Tibial nerve (tissue), 4 donors: ENCODE results near the gene MEP1A. TPM values are rescaled to one million over a fixed set of nuclear protein-coding genes. Genes with fewer than 3 reads are reported as not detected.

Experiments
- DNase-seq, 2 donors: peaks; one replicate each; pipeline ENCODE4 v3.0.0-alpha.2; 2019; ENCODE audit warnings: low spot score in 2 of 2
- H3K27ac ChIP-seq, 4 donors: fragments of 200-600 bp; sonication (generic) in 3 of 4; one replicate each; pipeline ENCODE4 v1.5.1; 2017 to 2019; ENCODE audit warnings: mild to moderate bottlenecking in 1 of 4
- H3K27me3 ChIP-seq, 2 donors: fragments of 200-600 bp; sonication (generic) in 1 of 2; one replicate each; pipeline versions ENCODE4 v1.5.1 to v1.6.0; 2017 to 2019
- H3K36me3 ChIP-seq, 3 donors: fragments of 200-600 bp; sonication (generic); one replicate each; pipeline ENCODE4 v1.5.1; 2018 to 2019
- H3K4me1 ChIP-seq, 4 donors: fragments of 200-600 bp; sonication (generic) in 3 of 4; one replicate each; pipeline ENCODE4 v1.5.1; 2017 to 2019
- H3K4me3 ChIP-seq, 4 donors: fragments of 200-600 bp; sonication (generic) in 3 of 4; one replicate each; pipeline ENCODE4 v1.5.1; 2017 to 2019; ENCODE audit warnings: mild to moderate bottlenecking in 1 of 4, moderate library complexity in 1 of 4
- H3K9me3 ChIP-seq, 4 donors: fragments of 200-600 bp; sonication (generic) in 3 of 4; one replicate each; pipeline ENCODE4 v1.5.1; 2017 to 2019
- EP300 ChIP-seq, 2 donors: sonication (generic); formaldehyde crosslinking; IDR thresholded peaks; one replicate each; pipeline ENCODE4 v1.6.1; 2017; ENCODE audit warnings: antibody characterized with exemption in 2 of 2, mild to moderate bottlenecking in 1 of 2
- POLR2A ChIP-seq, 2 donors: fragments of 450-650 bp; IDR thresholded peaks; one replicate each; pipeline ENCODE4 v1.6.1; 2017; ENCODE audit warnings: antibody characterized with exemption in 2 of 2, mild to moderate bottlenecking in 2 of 2, moderate library complexity in 2 of 2
- WGBS, 2 donors: methylation state at CpG; one replicate each; pipeline ENCODE4 v1.1.5; 2018; 5-methylcytosine and 5-hydroxymethylcytosine counted together
- total RNA-seq, 4 donors: library from RNA; depleted of rRNA; stranded (reverse); fragments of >200 nt; gene quantifications; one replicate each; pipeline ENCODE4 v1.1.0, GENCODE V29; 2016
- TF ChIP-seq, protein P1 (sequence below), 5 experiments: fragments of 200-600 bp in 3 of 5; fragments of 450-650 bp in 2 of 5; sonication (generic) in 3 of 5; IDR thresholded peaks; one replicate each; pipeline ENCODE4 v1.5.1; 2016 to 2019; ENCODE audit warnings: antibody characterized with exemption in 5 of 5, mild to moderate bottlenecking in 3 of 5, moderate library complexity in 2 of 5

Gene MEP1A
- total RNA-seq, 4 donors from 2014 or later = not detected

DNA sequence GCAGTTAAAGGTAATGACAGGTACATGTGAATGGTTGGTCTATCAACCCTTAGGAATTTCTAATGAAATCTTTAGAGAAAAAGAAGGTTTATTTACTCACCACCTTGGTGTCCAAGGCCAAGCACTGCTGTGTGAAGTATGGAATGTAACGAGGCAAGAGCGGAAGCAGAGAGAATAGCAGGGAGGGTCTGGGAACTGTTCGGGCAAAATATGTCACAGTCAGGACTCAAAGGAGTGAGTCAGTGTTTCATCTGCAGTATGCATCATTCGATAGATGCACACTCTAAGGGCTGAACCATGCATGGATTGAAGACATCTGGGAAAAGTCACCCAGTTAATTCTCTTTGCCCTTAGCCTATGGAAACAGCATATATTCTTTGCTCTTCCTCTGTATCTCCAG, 95.4 kb downstream of the MEP1A start:
- H3K36me3 ChIP-seq = no peaks in the 10 kb centered on the region
- H3K9me3 ChIP-seq = no peaks in the 10 kb centered on the region
- H3K27me3 ChIP-seq = no peaks in the 10 kb centered on the region
- no peak overlapping the region for H3K4me3 ChIP-seq
- no peak for DNase-seq
- WGBS, 2 donors = 84 to 95% methylated on average over 4 of the region's 4 CpGs
- no peaks in the 10 kb centered on the region for H3K4me1 ChIP-seq
- H3K27ac ChIP-seq = no peak overlapping the region
- TF ChIP-seq POLR2A (IDR thresholded peaks at IDR 0.05) = no peak
- TF ChIP-seq, protein P1, sequence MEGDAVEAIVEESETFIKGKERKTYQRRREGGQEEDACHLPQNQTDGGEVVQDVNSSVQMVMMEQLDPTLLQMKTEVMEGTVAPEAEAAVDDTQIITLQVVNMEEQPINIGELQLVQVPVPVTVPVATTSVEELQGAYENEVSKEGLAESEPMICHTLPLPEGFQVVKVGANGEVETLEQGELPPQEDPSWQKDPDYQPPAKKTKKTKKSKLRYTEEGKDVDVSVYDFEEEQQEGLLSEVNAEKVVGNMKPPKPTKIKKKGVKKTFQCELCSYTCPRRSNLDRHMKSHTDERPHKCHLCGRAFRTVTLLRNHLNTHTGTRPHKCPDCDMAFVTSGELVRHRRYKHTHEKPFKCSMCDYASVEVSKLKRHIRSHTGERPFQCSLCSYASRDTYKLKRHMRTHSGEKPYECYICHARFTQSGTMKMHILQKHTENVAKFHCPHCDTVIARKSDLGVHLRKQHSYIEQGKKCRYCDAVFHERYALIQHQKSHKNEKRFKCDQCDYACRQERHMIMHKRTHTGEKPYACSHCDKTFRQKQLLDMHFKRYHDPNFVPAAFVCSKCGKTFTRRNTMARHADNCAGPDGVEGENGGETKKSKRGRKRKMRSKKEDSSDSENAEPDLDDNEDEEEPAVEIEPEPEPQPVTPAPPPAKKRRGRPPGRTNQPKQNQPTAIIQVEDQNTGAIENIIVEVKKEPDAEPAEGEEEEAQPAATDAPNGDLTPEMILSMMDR (IDR thresholded peaks at IDR 0.05) = no peak
- TF ChIP-seq EP300 (IDR thresholded peaks at IDR 0.05) = no peak

Other genes starting within 250 kb of the MEP1A start
- gene CYP39A1, start 140.6 kb upstream of the MEP1A start, total RNA-seq = 10 to 100 TPM in 1 of 4 donors, 1 to 10 TPM in 3; 3.3 to 12.1 (median 5.6) TPM
- gene SLC25A27, start 140.4 kb upstream of the MEP1A start, total RNA-seq = 10 to 100 TPM; 42.2 to 57.8 (median 50.8) TPM
- gene TDRD6, start 105.5 kb upstream of the MEP1A start, total RNA-seq = 1 to 10 TPM in 2 of 4 donors, under 1 TPM in 2; 0.60 to 2.2 (median 1.2) TPM
- 1 to 10 TPM in 3 of 4 donors, not detected in 1; 1.5 to 4.8 (median 1.6) TPM for gene PLA2G7, start 58.0 kb upstream of the MEP1A start, total RNA-seq
- not detected for gene ANKRD66, start 46.5 kb upstream of the MEP1A start, total RNA-seq
- 10 to 100 TPM; 17.4 to 32.4 (median 19.4) TPM for gene ADGRF5, start 128.5 kb downstream of the MEP1A start, total RNA-seq
- not detected for gene ADGRF1, start 248.9 kb downstream of the MEP1A start, total RNA-seq